ENCODE measurements around the gene RTL10. TPM values are rescaled to one million over a fixed set of nuclear protein-coding genes. Genes with fewer than 3 reads are reported as not detected.
A peak's percentile ranks its signal among the peaks of the same experiment; 100 is the strongest.

Gene RTL10
- total and polyA plus RNA-seq, 2 donors (not counting 1 experiment from before 2014, with no cell fraction given): 6.4 to 15.2 TPM

- Histone ChIP-seq H4K20me1 (ENCODE audit: control insufficient read depth, insufficient read depth, low read length, poor library complexity, severe bottlenecking) (peaks cover 36% of the 10 kb centered on the region), H3K9ac (ENCODE audit: low read length) (no peak overlapping the region), H3K27ac (ENCODE audit: low read length in 2 of 2) (no peak overlapping the region), H3K79me2 (ENCODE audit: control insufficient read depth, insufficient read depth, low read length) (peaks cover 44% of the 10 kb centered on the region), H3K4me2 (replicated peaks; ENCODE audit: low read depth, low read length, poor library complexity, severe bottlenecking) (no peak overlapping the region), H3K36me3 (replicated peaks in 1 of 2; ENCODE audit: control extremely low read depth in 1 of 2, control insufficient read depth in 1 of 2, extremely low read depth in 1 of 2, insufficient read depth in 2 of 2, low read length in 1 of 2) (peaks cover 0 to 18% of the 10 kb centered on the region in 2 experiments), H3K27me3 (replicated peaks in 1 of 4; ENCODE audit: control extremely low read depth in 1 of 4, control insufficient read depth in 3 of 4, insufficient read depth in 4 of 4, low read length in 3 of 4) (no peaks in the 10 kb centered on the region), H3K4me1 (ENCODE audit: control insufficient read depth in 2 of 2, insufficient read depth in 2 of 2, low read length in 2 of 2) (peaks cover 21 to 26% of the 10 kb centered on the region in 2 donors), H3K9me3 (ENCODE audit: control extremely low read depth in 1 of 3, control insufficient read depth in 2 of 3, insufficient read depth in 1 of 3, low read length in 2 of 3) (peaks cover 0 to 5% (median 0%) of the 10 kb centered on the region in 3 donors), H2AFZ (ENCODE audit: insufficient read depth, low read depth, low read length, poor library complexity, severe bottlenecking) (no peak overlapping the region), H3K4me3 (ENCODE audit: control extremely low read depth in 1 of 5, extremely low read depth in 1 of 5, insufficient read depth in 1 of 5, low read depth in 2 of 5, low read length in 4 of 5) (no peak overlapping the region)
- intact Hi-C loops (cut with micrococcal nuclease): loop anchor here (10.0 kb wide), 1 partner anchor 233 kb away; the partner anchor contains the start of gene DGCR8
- 91% methylated on average over 21 of the region's 21 CpGs for WGBS (ENCODE audit: insufficient coverage)
- DNase-seq (no peak), ATAC-seq (ENCODE audit: low read depth) (no peak)
- Mint-ChIP-seq H3K27me3 (no peaks in the 10 kb centered on the region), H3K4me3 (peak overlapping the region; percentile 52), H3K27ac (no peak overlapping the region), H3K9me3 (ENCODE audit: insufficient read depth) (no peaks in the 10 kb centered on the region), H3K4me1 (peaks cover 37% of the 10 kb centered on the region)
- ChIA-PET POLR2A (no interaction called here), CTCF (interaction anchor here (0.6 to 1.2 kb wide), 2 partner anchors 19 to 107 kb away, joined by 3 to 4 read pairs; no protein-coding TSS in a partner anchor)
- TF ChIP-seq CTCF (IDR thresholded peaks at IDR 0.05) (no peak), EZH2 (IDR thresholded peaks at IDR 0.05; ENCODE audit: borderline replicate concordance, insufficient read depth, low read depth, low read length, poor library complexity, severe bottlenecking) (no peak)
These were observed 3.1 kb downstream of the RTL10 start for GRCh38 chr22:19851291-19852176.

- POLR2A ChIA-PET: no interaction called here
- Histone ChIP-seq H3K4me3 (ENCODE audit: control extremely low read depth in 1 of 5, extremely low read depth in 1 of 5, insufficient read depth in 1 of 5, low read depth in 2 of 5, low read length in 4 of 5) (no peak overlapping the region), H3K4me1 (ENCODE audit: control insufficient read depth in 2 of 2, insufficient read depth in 2 of 2, low read length in 2 of 2) (peaks cover 15 to 20% of the 10 kb centered on the region in 2 donors), H4K20me1 (ENCODE audit: control insufficient read depth, insufficient read depth, low read length, poor library complexity, severe bottlenecking) (peaks cover 40% of the 10 kb centered on the region), H2AFZ (ENCODE audit: insufficient read depth, low read depth, low read length, poor library complexity, severe bottlenecking) (no peak overlapping the region), H3K27me3 (replicated peaks in 1 of 4; ENCODE audit: control extremely low read depth in 1 of 4, control insufficient read depth in 3 of 4, insufficient read depth in 4 of 4, low read length in 3 of 4) (no peaks in the 10 kb centered on the region), H3K27ac (ENCODE audit: low read length in 2 of 2) (no peak overlapping the region), H3K9me3 (ENCODE audit: control extremely low read depth in 1 of 3, control insufficient read depth in 2 of 3, insufficient read depth in 1 of 3, low read length in 2 of 3) (peaks cover 0 to 5% (median 0%) of the 10 kb centered on the region in 3 donors), H3K4me2 (replicated peaks; ENCODE audit: low read depth, low read length, poor library complexity, severe bottlenecking) (no peak overlapping the region), H3K9ac (ENCODE audit: low read length) (no peak overlapping the region), H3K79me2 (ENCODE audit: control insufficient read depth, insufficient read depth, low read length) (peaks cover 44% of the 10 kb centered on the region), H3K36me3 (replicated peaks in 1 of 2; ENCODE audit: control extremely low read depth in 1 of 2, control insufficient read depth in 1 of 2, extremely low read depth in 1 of 2, insufficient read depth in 2 of 2, low read length in 1 of 2) (peaks cover 0 to 18% of the 10 kb centered on the region in 2 experiments)
- TF ChIP-seq CTCF (IDR thresholded peaks at IDR 0.05): no peak
- TF ChIP-seq EZH2 (IDR thresholded peaks at IDR 0.05; ENCODE audit: borderline replicate concordance, insufficient read depth, low read depth, low read length, poor library complexity, severe bottlenecking): no peak
- CTCF ChIA-PET: interaction anchor here (0.9 to 1.2 kb wide), 2 partner anchors 18 to 120 kb away, joined by 3 read pairs; no protein-coding TSS in a partner anchor
- DNase-seq (no peak), ATAC-seq (ENCODE audit: low read depth) (no peak)
- Mint-ChIP-seq H3K27ac (no peak overlapping the region), H3K27me3 (no peaks in the 10 kb centered on the region), H3K9me3 (ENCODE audit: insufficient read depth) (no peaks in the 10 kb centered on the region), H3K4me3 (no peak overlapping the region), H3K4me1 (peaks cover 34% of the 10 kb centered on the region)
- WGBS (ENCODE audit: insufficient coverage): 99% methylated on average over 9 of the region's 9 CpGs
- intact Hi-C loops (cut with micrococcal nuclease): loop anchor here (10.0 kb wide), 1 partner anchor 234 kb away; the partner anchor contains the start of gene DGCR8
These were observed 3.9 kb downstream of the RTL10 start for GRCh38 chr22:19850763-19851109.

Measured in B cell (primary cell).